ENCODE results near the gene FIBCD1. TPM values are rescaled to one million over a fixed set of nuclear protein-coding genes. Genes with fewer than 3 reads are reported as not detected.

FIBCD1 gene
- total and polyA plus RNA-seq, 2 experiments from 2014 or later, result 20.2 to 23.7 TPM

DNA sequence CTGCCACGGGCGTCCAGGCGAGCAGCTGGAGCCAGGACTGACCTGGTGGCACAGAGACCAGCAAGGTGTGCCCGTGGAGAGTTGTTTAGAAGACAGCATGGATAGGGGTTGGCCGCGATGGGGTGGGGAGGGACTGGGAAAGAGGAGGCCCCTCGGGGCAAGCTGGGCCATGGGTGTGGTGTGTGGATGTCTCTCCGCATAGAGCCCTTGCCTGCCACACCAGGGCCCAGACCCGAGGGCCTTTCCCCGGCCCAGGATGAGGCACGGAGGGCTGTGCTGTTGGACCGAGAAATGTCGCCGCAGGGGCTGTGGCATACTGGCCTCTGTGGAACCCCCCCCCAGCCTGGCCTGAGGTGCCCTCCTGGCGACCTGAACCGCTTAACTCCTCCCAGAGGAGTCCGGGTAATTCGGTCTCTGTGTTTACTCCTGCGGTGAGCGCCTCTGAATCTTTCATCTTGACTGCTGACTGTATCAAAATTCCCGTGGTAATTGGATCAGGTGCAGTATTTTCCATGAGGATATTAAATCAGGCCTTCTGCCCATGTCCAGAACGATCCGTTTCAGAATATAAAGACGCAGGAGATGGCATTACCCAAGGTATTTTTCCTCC is 47.4 kb upstream of the FIBCD1 start:
- TF ChIP-seq EZH2phosphoT487 (IDR thresholded peaks at IDR 0.05; ENCODE audit: insufficient read depth, low read depth) (no peak), EZH2 (IDR thresholded peaks at IDR 0.05; ENCODE audit: insufficient read depth, poor library complexity, severe bottlenecking) (no peak)
- Histone ChIP-seq H3K4me1 (ENCODE audit: insufficient read depth) (no peaks in the 10 kb centered on the region), H3K4me3 (no peak overlapping the region), H3K4me2 (ENCODE audit: unreplicated experiment) (no peak overlapping the region), H3K27me3 (replicated peaks; ENCODE audit: insufficient read depth) (peaks cover 4% of the 10 kb centered on the region; the same call in 1 of the 2 replicates), H3K9ac (no peak overlapping the region), H3K27ac (no peak overlapping the region), H3K9me3 (ENCODE audit: low read depth) (no peaks in the 10 kb centered on the region), H4K20me1 (ENCODE audit: insufficient read depth) (no peaks in the 10 kb centered on the region), H3K9me2 (ENCODE audit: insufficient read depth) (no peaks in the 10 kb centered on the region), H2AFZ (no peak overlapping the region), H3K36me3 (ENCODE audit: low read depth) (no peaks in the 10 kb centered on the region), H3K79me2 (ENCODE audit: insufficient read depth) (no peaks in the 10 kb centered on the region), H3F3A (ENCODE audit: insufficient read depth) (no peaks in the 10 kb centered on the region)
- WGBS, 2 experiments (ENCODE audit: low coverage in 1 of 2, low lambda C conversion rate in 2 of 2, missing lambda C conversion rate in 2 of 2), result 58 to 64% methylated on average over 24 of the region's 24 CpGs
- no peak for DNase-seq
- in situ Hi-C loops (cut with MboI), result no loop called here

GRCh38 chr9:130985606-130986162 is 46.6 kb upstream of the FIBCD1 start:
- H3K9me2 ChIP-seq (ENCODE audit: insufficient read depth), result no peaks in the 10 kb centered on the region
- no peak for DNase-seq
- peaks cover 4% of the 10 kb centered on the region for H3K27me3 ChIP-seq (replicated peaks; ENCODE audit: insufficient read depth)
- H2AFZ ChIP-seq, result no peak overlapping the region
- no peaks in the 10 kb centered on the region for H3K79me2 ChIP-seq (ENCODE audit: insufficient read depth)
- in situ Hi-C loops (cut with MboI), result no loop called here
- H4K20me1 ChIP-seq (ENCODE audit: insufficient read depth), result no peaks in the 10 kb centered on the region
- H3K4me1 ChIP-seq (ENCODE audit: insufficient read depth), result no peaks in the 10 kb centered on the region
- H3F3A ChIP-seq (ENCODE audit: insufficient read depth), result no peaks in the 10 kb centered on the region
- H3K9me3 ChIP-seq (ENCODE audit: low read depth), result no peaks in the 10 kb centered on the region
- TF ChIP-seq EZH2 (IDR thresholded peaks at IDR 0.05; ENCODE audit: insufficient read depth, poor library complexity, severe bottlenecking) (no peak), EZH2phosphoT487 (IDR thresholded peaks at IDR 0.05; ENCODE audit: insufficient read depth, low read depth) (no peak)
- no peak overlapping the region for H3K4me3 ChIP-seq
- no peaks in the 10 kb centered on the region for H3K36me3 ChIP-seq (ENCODE audit: low read depth)
- no peak overlapping the region for H3K27ac ChIP-seq
- 59 to 68% methylated on average over 4 to 5 of the region's 5 CpGs for WGBS, 2 experiments (ENCODE audit: low coverage in 1 of 2, low lambda C conversion rate in 2 of 2, missing lambda C conversion rate in 2 of 2)
- H3K9ac ChIP-seq, result no peak overlapping the region
- no peak overlapping the region for H3K4me2 ChIP-seq (ENCODE audit: unreplicated experiment)

GRCh38 chr9:130985029-130985428 is 46.0 kb upstream of the FIBCD1 start:
- 64 to 65% methylated on average over 6 of the region's 6 CpGs for WGBS, 2 experiments (ENCODE audit: low coverage in 1 of 2, low lambda C conversion rate in 2 of 2, missing lambda C conversion rate in 2 of 2)
- no peak overlapping the region for H3K4me3 ChIP-seq
- DNase-seq, result no peak
- H3K4me1 ChIP-seq (ENCODE audit: insufficient read depth), result no peaks in the 10 kb centered on the region
- H3K9me2 ChIP-seq (ENCODE audit: insufficient read depth), result no peaks in the 10 kb centered on the region
- no peaks in the 10 kb centered on the region for H4K20me1 ChIP-seq (ENCODE audit: insufficient read depth)
- H3K27ac ChIP-seq, result no peak overlapping the region
- no peak for TF ChIP-seq EZH2 (IDR thresholded peaks at IDR 0.05; ENCODE audit: insufficient read depth, poor library complexity, severe bottlenecking)
- TF ChIP-seq EZH2phosphoT487 (IDR thresholded peaks at IDR 0.05; ENCODE audit: insufficient read depth, low read depth), result no peak
- H3K9ac ChIP-seq, result no peak overlapping the region
- H3K4me2 ChIP-seq (ENCODE audit: unreplicated experiment), result no peak overlapping the region
- no peaks in the 10 kb centered on the region for H3F3A ChIP-seq (ENCODE audit: insufficient read depth)
- in situ Hi-C loops (cut with MboI), result no loop called here
- no peaks in the 10 kb centered on the region for H3K79me2 ChIP-seq (ENCODE audit: insufficient read depth)
- H2AFZ ChIP-seq, result no peak overlapping the region
- H3K9me3 ChIP-seq (ENCODE audit: low read depth), result no peaks in the 10 kb centered on the region
- no peaks in the 10 kb centered on the region for H3K36me3 ChIP-seq (ENCODE audit: low read depth)
- peaks cover 10% of the 10 kb centered on the region for H3K27me3 ChIP-seq (replicated peaks; ENCODE audit: insufficient read depth)

- no peaks in the 10 kb centered on the region for H3K9me2 ChIP-seq (ENCODE audit: insufficient read depth)
- H3K4me1 ChIP-seq (ENCODE audit: insufficient read depth), result no peaks in the 10 kb centered on the region
- no peak for DNase-seq
- no peak overlapping the region for H3K4me3 ChIP-seq
- peaks cover 14% of the 10 kb centered on the region for H3K27me3 ChIP-seq (replicated peaks; ENCODE audit: insufficient read depth)
- H2AFZ ChIP-seq, result no peak overlapping the region
- in situ Hi-C loops (cut with MboI), result no loop called here
- no peak overlapping the region for H3K27ac ChIP-seq
- no peaks in the 10 kb centered on the region for H3F3A ChIP-seq (ENCODE audit: insufficient read depth)
- 83 to 85% methylated on average over 8 of the region's 8 CpGs for WGBS, 2 experiments (ENCODE audit: low coverage in 1 of 2, low lambda C conversion rate in 2 of 2, missing lambda C conversion rate in 2 of 2)
- no peaks in the 10 kb centered on the region for H3K36me3 ChIP-seq (ENCODE audit: low read depth)
- no peak for TF ChIP-seq EZH2phosphoT487 (IDR thresholded peaks at IDR 0.05; ENCODE audit: insufficient read depth, low read depth)
- TF ChIP-seq EZH2 (IDR thresholded peaks at IDR 0.05; ENCODE audit: insufficient read depth, poor library complexity, severe bottlenecking), result no peak
- H3K9ac ChIP-seq, result no peak overlapping the region
- H3K79me2 ChIP-seq (ENCODE audit: insufficient read depth), result no peaks in the 10 kb centered on the region
- H4K20me1 ChIP-seq (ENCODE audit: insufficient read depth), result no peaks in the 10 kb centered on the region
- no peak overlapping the region for H3K4me2 ChIP-seq (ENCODE audit: unreplicated experiment)
- H3K9me3 ChIP-seq (ENCODE audit: low read depth), result no peaks in the 10 kb centered on the region
These were observed 45.5 kb upstream of the FIBCD1 start for GRCh38 chr9:130984521-130984920.
